GM12878 (cell line): ENCODE results near the gene PRSS50. TPM values are rescaled to one million over a fixed set of nuclear protein-coding genes. Genes with fewer than 3 reads are reported as not detected.

Source experiments
- ATAC-seq: fragments of 200-7000 bp; cut with Tn5 transposase; 3 replicates; pipeline ENCODE4 v1.9.1; 2020; ENCODE audit warnings: mild to moderate bottlenecking, moderate library complexity
- BruUV-seq: library from RNA; stranded (reverse); fragments of 400-500 nt; replicated peaks from 2 replicates; lab custom pipeline; 2021; lab: Mats Ljungman, UMichigan
- CTCF ChIA-PET: fragments of 300-600 bp; sonication (Branson Sonifier 250); formaldehyde crosslinking; extraction: SDS; loops from one replicate; lab custom pipeline; 2021; ENCODE audit warnings: inconsistent platforms; lab: Yijun Ruan, JAX
- POLR2A ChIA-PET: fragments of 350-600 bp; formaldehyde crosslinking; extraction: SDS; loops from one replicate; lab custom pipeline; 2021; ENCODE audit warnings: inconsistent platforms; lab: Charles Lee
- RAD21 ChIA-PET: fragments of 300-600 bp; sonication (Branson Sonifier 250); formaldehyde crosslinking; loops from one replicate; lab custom pipeline; 2023; ENCODE audit warnings: antibody characterized with exemption; ENCODE audit not compliant: unreplicated experiment; lab: Charles Lee
- SMC1A ChIA-PET: fragments of 300-600 bp; sonication (Branson Sonifier 250); formaldehyde crosslinking; loops from one replicate; lab custom pipeline; 2023; ENCODE audit not compliant: unreplicated experiment, uncharacterized antibody; lab: Charles Lee
- DNase-seq: peaks from one replicate; pipeline ENCODE4 v3.0.0-alpha.2; 2011; ENCODE audit warnings: low read depth, low spot score
- FAIRE-seq: peaks from 3 replicates; lab custom pipeline; 2011; peaks lifted over from hg19 to GRCh38; lab: Jason Lieb, UNC
- H2AFZ ChIP-seq: 2 replicates; pipeline ENCODE4 v1.6.0; 2011; ENCODE audit warnings: low read depth, low read length, control low read depth; ENCODE audit not compliant: control insufficient read depth
- H3K27ac ChIP-seq: 2 replicates; pipeline ENCODE4 v1.5.1; 2011; ENCODE audit warnings: control low read depth; ENCODE audit not compliant: control insufficient read depth, insufficient read depth
- H3K27me3 ChIP-seq, 2 experiments: replicated peaks in 1 of 2; 2 replicates each; pipeline versions ENCODE4 v1.6.0 to v1.6.1; 2011; ENCODE audit warnings: low read length in 1 of 2; ENCODE audit not compliant: control insufficient read depth in 2 of 2, insufficient read depth in 2 of 2
- H3K36me3 ChIP-seq, 2 experiments: 2 replicates each; pipeline ENCODE4 v1.5.1; 2011; ENCODE audit warnings: low read length in 1 of 2; ENCODE audit not compliant: control insufficient read depth in 2 of 2, insufficient read depth in 2 of 2
- H3K4me1 ChIP-seq: 2 replicates; pipeline ENCODE4 v1.6.1; 2011; ENCODE audit warnings: mild to moderate bottlenecking, low read length, moderate library complexity, mixed read lengths; ENCODE audit not compliant: control insufficient read depth, insufficient read depth
- H3K4me2 ChIP-seq: 2 replicates; pipeline ENCODE4 v1.6.0; 2011; ENCODE audit warnings: control low read depth; ENCODE audit not compliant: control insufficient read depth, insufficient read depth
- H3K4me3 ChIP-seq: fragments of 200-600 bp; sonication (generic); 2 replicates; pipeline ENCODE4 v1.5.1; 2016
- H3K79me2 ChIP-seq: 2 replicates; pipeline ENCODE4 v1.6.0; 2011; ENCODE audit warnings: low read length; ENCODE audit not compliant: control insufficient read depth, insufficient read depth
- H3K9ac ChIP-seq: 2 replicates; pipeline ENCODE4 v1.8.0; 2011; ENCODE audit warnings: low read length, control low read depth, mixed read lengths; ENCODE audit not compliant: control insufficient read depth, insufficient read depth
- H3K9me3 ChIP-seq: replicated peaks from 3 replicates; pipeline ENCODE4 v1.5.1; 2011; ENCODE audit warnings: mild to moderate bottlenecking, low read length; ENCODE audit not compliant: control insufficient read depth, insufficient read depth
- H4K20me1 ChIP-seq: 2 replicates; pipeline ENCODE4 v1.6.0; 2011; ENCODE audit not compliant: control insufficient read depth, insufficient read depth
- EZH2 ChIP-seq: IDR thresholded peaks from 2 replicates; pipeline ENCODE4 v1.6.1; 2012; ENCODE audit warnings: low read depth, mild to moderate bottlenecking, control low read depth, inconsistent platforms, low read length, borderline replicate concordance; ENCODE audit not compliant: control insufficient read depth
- SMARCA5 ChIP-seq: fragments of 450-650 bp; IDR thresholded peaks from 2 replicates; pipeline ENCODE4 v1.6.1; 2017; ENCODE audit warnings: mild to moderate bottlenecking
- SREBF2 ChIP-seq: IDR thresholded peaks from 2 replicates; pipeline ENCODE4 v1.6.1; 2012; ENCODE audit warnings: mild to moderate bottlenecking, low read length
- WGBS: methylation state at CpG from one replicate; pipeline ENCODE4 v1.1.6; 2016; ENCODE audit warnings: low lambda C conversion rate; ENCODE audit not compliant: insufficient replicate concordance, insufficient coverage; ENCODE audit errors: missing lambda C conversion rate; 5-methylcytosine and 5-hydroxymethylcytosine counted together
- in situ Hi-C: fragments of 300-500 bp; cut with MboI; formaldehyde crosslinking; loops from 9 replicates; pipeline ENCODE4 v1.14.3; 2018; ENCODE audit warnings: mixed read lengths
- intact Hi-C: fragments of 100-400 bp; cut with micrococcal nuclease; formaldehyde crosslinking; loops from one replicate; pipeline ENCODE4 v1.14.2; 2022; ENCODE audit not compliant: unreplicated experiment
- polyA plus RNA-seq, 11 experiments: library from polyadenylated mRNA; depleted of rRNA in 4 of 11; unstranded in 6 of 11; stranded (reverse) in 5 of 11; fragments of >200 nt; fragmentation: Nextera tagmentation in 4 of 11; fragmentation: Illumina TruSeq in 1 of 11; extraction: Ambion mirVana in 4 of 11; extraction: Trizol in 1 of 11; gene quantifications; 1 replicate in 1 of 11; 2 replicates in 10 of 11; pipeline versions ENCODE4 v1.2.1 to v1.2.3, GENCODE V29; 2011 to 2016; ENCODE audit warnings: inconsistent platforms in 2 of 11, missing spikeins in 2 of 11, low read depth in 1 of 11
- total RNA-seq, 4 experiments: library from RNA; depleted of rRNA in 3 of 4; stranded (reverse); fragments of >200 nt in 3 of 4; fragmentation: Illumina TruSeq in 1 of 4; extraction: Trizol in 1 of 4; gene quantifications; 2 replicates each; pipeline versions ENCODE4 v1.2.1 to v1.2.3, GENCODE V29; 2013 to 2021

PRSS50 gene
- total and polyA plus RNA-seq, 10 of the 15 experiments (the other 5 are each of a cell fraction or from before 2014, with no cell fraction given), result 0.05 TPM; not detected in 9

- FAIRE-seq (no peak), DNase-seq (no peak), ATAC-seq (no peak)
- peak overlapping the region; percentile 55; the same call in 1 of the 2 replicates for H3K4me2 ChIP-seq
- peak overlapping the region; percentile 25; the same call in 1 of the 2 replicates for H3K27ac ChIP-seq
- POLR2A ChIA-PET, result no interaction called here
- no TSS peak for BruUV-seq
- TF ChIP-seq SREBF2 (no peak), EZH2 (no peak), SMARCA5 (0 out of 2 replicates have a peak, but pooled peaks have one; percentile 26)
- no peaks in the 10 kb centered on the region for H4K20me1 ChIP-seq
- intact Hi-C loops, result no loop called here
- CTCF ChIA-PET, result no interaction called here
- H3K79me2 ChIP-seq, result no peaks in the 10 kb centered on the region
- RAD21 ChIA-PET, result interaction anchor here (1.1 kb wide), 1 partner anchor 8 kb away, joined by 3 read pairs; no protein-coding TSS in a partner anchor
- H3K4me1 ChIP-seq, result peaks cover 16% of the 10 kb centered on the region
- no peaks in the 10 kb centered on the region for H3K9me3 ChIP-seq
- no peaks in the 10 kb centered on the region for H3K27me3 ChIP-seq
- H2AFZ ChIP-seq, result peak overlapping the region; percentile 79
- no peak overlapping the region for H3K4me3 ChIP-seq
- 58% methylated on average over 13 of the region's 14 CpGs for whole genome bisulfite sequencing
- no peaks in the 10 kb centered on the region for H3K36me3 ChIP-seq
- in situ Hi-C loops, result loop anchor here (5.0 to 10.0 kb wide), 2 partner anchors 184 to 662 kb away; no protein-coding TSS in a partner anchor
- SMC1A ChIA-PET, result no interaction called here
- peak overlapping the region; percentile 20; the same call in 1 of the 2 replicates for H3K9ac ChIP-seq
These were observed 4.4 kb downstream of the PRSS50 start for GRCh38 chr3:46713050-46713897.
